Panc1 (cell line): ENCODE data around the gene KMT2E. TPM values are rescaled to one million over a fixed set of nuclear protein-coding genes. Genes with fewer than 3 reads are reported as not detected.

Experiments used
- ATAC-seq: fragments of 200-7000 bp; cut with Tn5 transposase; 2 replicates; pipeline ENCODE4 v1.9.1; 2020; ENCODE audit warnings: mild to moderate bottlenecking, moderate library complexity
- BruUV-seq: library from RNA; stranded (reverse); fragments of 400-500 nt; replicated peaks from 2 replicates; lab custom pipeline; 2021; lab: Mats Ljungman, UMichigan
- CTCF ChIA-PET: fragments of 300-600 bp; sonication (Branson Sonifier 250); formaldehyde crosslinking; loops from one replicate; lab custom pipeline; 2022; ENCODE audit warnings: antibody characterized with exemption; lab: Charles Lee
- POLR2A ChIA-PET: fragments of 300-600 bp; sonication (Branson Sonifier 250); formaldehyde crosslinking; loops from one replicate; lab custom pipeline; 2022; ENCODE audit warnings: antibody characterized with exemption; lab: Charles Lee
- DNase-seq: peaks from one replicate; pipeline ENCODE4 v3.0.0-alpha.2; 2010; ENCODE audit warnings: low read depth, low spot score
- H3K27ac ChIP-seq: 2 replicates; pipeline ENCODE4 v1.5.1; 2011; ENCODE audit warnings: mild to moderate bottlenecking, low read length, inconsistent platforms
- H3K27me3 ChIP-seq: fragments of 200-500 bp; sonication (Bioruptor generic); 2 replicates; pipeline ENCODE4 v1.6.0; 2014; ENCODE audit warnings: low read length, inconsistent platforms; ENCODE audit not compliant: control insufficient read depth, insufficient read depth
- H3K36me3 ChIP-seq: fragments of 200-500 bp; sonication (Bioruptor generic); 2 replicates; pipeline ENCODE4 v1.5.1; 2014; ENCODE audit warnings: inconsistent platforms, mild to moderate bottlenecking, low read length, moderate library complexity; ENCODE audit not compliant: control insufficient read depth, insufficient read depth
- H3K4me1 ChIP-seq: 2 replicates; pipeline ENCODE4 v1.5.1; 2011; ENCODE audit warnings: inconsistent platforms, mild to moderate bottlenecking, low read length, moderate library complexity; ENCODE audit not compliant: control insufficient read depth, insufficient read depth
- H3K4me3 ChIP-seq, 2 experiments: 2 replicates each; pipeline ENCODE4 v1.5.1; 2011 to 2012; ENCODE audit warnings: low read depth in 2 of 2, low read length in 2 of 2, mild to moderate bottlenecking in 2 of 2, inconsistent platforms in 1 of 2, moderate library complexity in 1 of 2
- H3K9me3 ChIP-seq: fragments of 200-500 bp; sonication (Bioruptor generic); 2 replicates; pipeline ENCODE4 v1.5.1; 2014; ENCODE audit warnings: low read depth, mild to moderate bottlenecking, inconsistent platforms, low read length, moderate library complexity; ENCODE audit not compliant: control insufficient read depth, insufficient read depth
- POLR2AphosphoS5 ChIP-seq: IDR thresholded peaks from 2 replicates; pipeline ENCODE4 v1.6.1; 2012; ENCODE audit warnings: mild to moderate bottlenecking, low read depth, low read length, moderate library complexity
- SIN3A ChIP-seq: IDR thresholded peaks from 2 replicates; pipeline ENCODE4 v1.6.1; 2012; ENCODE audit warnings: low read depth, mild to moderate bottlenecking, low read length, moderate library complexity, borderline replicate concordance; ENCODE audit not compliant: insufficient read depth
- TCF7L2 ChIP-seq: IDR thresholded peaks from 2 replicates; pipeline ENCODE4 v1.6.1; 2011; ENCODE audit warnings: mild to moderate bottlenecking, low read depth, low read length, inconsistent platforms
- in situ Hi-C: cut with HindIII; loops from 2 replicates; pipeline ENCODE4 v1.10.0; 2016; ENCODE audit warnings: low sequenced_read_pairs, low pct_unique_long_range_greater_than_20kb
- intact Hi-C: fragments of 100-400 bp; cut with micrococcal nuclease; formaldehyde crosslinking; loops from one replicate; pipeline ENCODE4 v1.10.0; 2022; ENCODE audit not compliant: unreplicated experiment
- total RNA-seq: library from RNA; stranded (reverse); gene quantifications from one replicate; pipeline ENCODE4 v1.2.1, GENCODE V29; 2021; ENCODE audit not compliant: unreplicated experiment
- TF ChIP-seq, protein P1 (sequence below), 2 experiments: IDR thresholded peaks; 2 replicates each; pipeline ENCODE4 v1.6.1; 2011 to 2012; ENCODE audit warnings: low read depth in 2 of 2, control low read depth in 1 of 2, low read length in 1 of 2, mild to moderate bottlenecking in 1 of 2, moderate library complexity in 1 of 2; ENCODE audit not compliant: insufficient read depth in 1 of 2
- TF ChIP-seq, protein P2 (sequence below): fragments of 450-650 bp; IDR thresholded peaks from 2 replicates; pipeline ENCODE4 v1.5.1; 2017; ENCODE audit warnings: mild to moderate bottlenecking

The KMT2E gene
- total RNA-seq, 1 experiment from 2014 or later: 51.4 TPM

DNA sequence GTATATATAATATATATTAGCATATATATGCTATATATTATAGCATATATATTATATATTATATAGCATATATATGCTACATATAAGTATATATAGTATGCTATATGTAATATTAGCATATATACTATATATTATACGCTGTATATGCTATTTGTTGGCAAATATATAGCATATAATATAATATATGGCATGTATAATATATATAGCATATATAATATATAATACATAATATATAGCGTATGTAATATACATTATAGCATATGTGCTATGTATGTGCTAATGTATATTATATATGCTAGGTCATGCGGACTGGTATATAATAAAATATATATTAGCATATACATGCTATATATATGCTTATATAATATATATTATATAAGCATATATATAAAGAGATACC, 72.8 kb downstream of the KMT2E start:
- BruUV-seq: no TSS peak
- no peak for TF ChIP-seq SIN3A
- TF ChIP-seq POLR2AphosphoS5: no peak
- TF ChIP-seq TCF7L2: no peak

DNA sequence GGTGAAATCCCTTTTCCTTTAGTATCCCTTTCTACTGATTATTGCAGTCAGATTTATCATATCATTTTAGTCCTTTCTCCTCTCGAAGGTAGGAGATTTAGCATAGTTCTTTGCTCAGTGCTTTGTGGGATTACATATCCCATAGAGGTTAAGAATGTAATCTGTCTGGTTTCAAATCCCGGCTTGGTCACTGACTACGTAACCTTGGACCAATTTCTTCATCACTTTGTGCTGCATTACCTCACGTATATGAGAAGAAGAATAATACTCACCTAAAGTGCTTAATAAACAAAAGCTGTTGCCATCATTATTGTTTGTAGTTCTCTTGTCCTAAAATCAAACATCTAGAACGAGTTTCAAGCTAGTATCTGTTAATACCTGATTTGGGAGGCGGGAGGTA, 74.0 kb downstream of the KMT2E start:
- H3K4me3 ChIP-seq: no peak overlapping the region
- POLR2A ChIA-PET: no interaction called here
- peaks cover 36% of the 10 kb centered on the region for H3K36me3 ChIP-seq
- H3K27ac ChIP-seq: no peak overlapping the region
- H3K27me3 ChIP-seq: no peaks in the 10 kb centered on the region
- CTCF ChIA-PET: no interaction called here
- intact Hi-C loops (no loop called here), in situ Hi-C loops (no loop called here)
- BruUV-seq: TSS peak; percentile 34
- H3K9me3 ChIP-seq: no peaks in the 10 kb centered on the region
- TF ChIP-seq, protein P1, sequence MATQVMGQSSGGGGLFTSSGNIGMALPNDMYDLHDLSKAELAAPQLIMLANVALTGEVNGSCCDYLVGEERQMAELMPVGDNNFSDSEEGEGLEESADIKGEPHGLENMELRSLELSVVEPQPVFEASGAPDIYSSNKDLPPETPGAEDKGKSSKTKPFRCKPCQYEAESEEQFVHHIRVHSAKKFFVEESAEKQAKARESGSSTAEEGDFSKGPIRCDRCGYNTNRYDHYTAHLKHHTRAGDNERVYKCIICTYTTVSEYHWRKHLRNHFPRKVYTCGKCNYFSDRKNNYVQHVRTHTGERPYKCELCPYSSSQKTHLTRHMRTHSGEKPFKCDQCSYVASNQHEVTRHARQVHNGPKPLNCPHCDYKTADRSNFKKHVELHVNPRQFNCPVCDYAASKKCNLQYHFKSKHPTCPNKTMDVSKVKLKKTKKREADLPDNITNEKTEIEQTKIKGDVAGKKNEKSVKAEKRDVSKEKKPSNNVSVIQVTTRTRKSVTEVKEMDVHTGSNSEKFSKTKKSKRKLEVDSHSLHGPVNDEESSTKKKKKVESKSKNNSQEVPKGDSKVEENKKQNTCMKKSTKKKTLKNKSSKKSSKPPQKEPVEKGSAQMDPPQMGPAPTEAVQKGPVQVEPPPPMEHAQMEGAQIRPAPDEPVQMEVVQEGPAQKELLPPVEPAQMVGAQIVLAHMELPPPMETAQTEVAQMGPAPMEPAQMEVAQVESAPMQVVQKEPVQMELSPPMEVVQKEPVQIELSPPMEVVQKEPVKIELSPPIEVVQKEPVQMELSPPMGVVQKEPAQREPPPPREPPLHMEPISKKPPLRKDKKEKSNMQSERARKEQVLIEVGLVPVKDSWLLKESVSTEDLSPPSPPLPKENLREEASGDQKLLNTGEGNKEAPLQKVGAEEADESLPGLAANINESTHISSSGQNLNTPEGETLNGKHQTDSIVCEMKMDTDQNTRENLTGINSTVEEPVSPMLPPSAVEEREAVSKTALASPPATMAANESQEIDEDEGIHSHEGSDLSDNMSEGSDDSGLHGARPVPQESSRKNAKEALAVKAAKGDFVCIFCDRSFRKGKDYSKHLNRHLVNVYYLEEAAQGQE (IDR thresholded peaks at IDR 0.05; ENCODE audit: insufficient read depth in 1 of 2, low read depth in 2 of 2, low read length in 1 of 2): no peak
- TF ChIP-seq SIN3A (no peak), TCF7L2 (no peak), POLR2AphosphoS5 (no peak)
- TF ChIP-seq, protein P2, sequence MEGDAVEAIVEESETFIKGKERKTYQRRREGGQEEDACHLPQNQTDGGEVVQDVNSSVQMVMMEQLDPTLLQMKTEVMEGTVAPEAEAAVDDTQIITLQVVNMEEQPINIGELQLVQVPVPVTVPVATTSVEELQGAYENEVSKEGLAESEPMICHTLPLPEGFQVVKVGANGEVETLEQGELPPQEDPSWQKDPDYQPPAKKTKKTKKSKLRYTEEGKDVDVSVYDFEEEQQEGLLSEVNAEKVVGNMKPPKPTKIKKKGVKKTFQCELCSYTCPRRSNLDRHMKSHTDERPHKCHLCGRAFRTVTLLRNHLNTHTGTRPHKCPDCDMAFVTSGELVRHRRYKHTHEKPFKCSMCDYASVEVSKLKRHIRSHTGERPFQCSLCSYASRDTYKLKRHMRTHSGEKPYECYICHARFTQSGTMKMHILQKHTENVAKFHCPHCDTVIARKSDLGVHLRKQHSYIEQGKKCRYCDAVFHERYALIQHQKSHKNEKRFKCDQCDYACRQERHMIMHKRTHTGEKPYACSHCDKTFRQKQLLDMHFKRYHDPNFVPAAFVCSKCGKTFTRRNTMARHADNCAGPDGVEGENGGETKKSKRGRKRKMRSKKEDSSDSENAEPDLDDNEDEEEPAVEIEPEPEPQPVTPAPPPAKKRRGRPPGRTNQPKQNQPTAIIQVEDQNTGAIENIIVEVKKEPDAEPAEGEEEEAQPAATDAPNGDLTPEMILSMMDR: no peak
- no peak for ATAC-seq
- no peaks in the 10 kb centered on the region for H3K4me1 ChIP-seq
- DNase-seq: no peak

More for the DNA sequence above, 72.8 kb downstream of the KMT2E start:
- ChIA-PET POLR2A (interaction anchor here (0.5 to 0.7 kb wide), 2 partner anchors 32 to 83 kb away, joined by 3 to 9 read pairs; no protein-coding TSS in a partner anchor), CTCF (no interaction called here)
- intact Hi-C loops (no loop called here), in situ Hi-C loops (no loop called here)
- Histone ChIP-seq H3K36me3 (peaks cover 40% of the 10 kb centered on the region), H3K4me3 (no peak overlapping the region), H3K27ac (no peak overlapping the region), H3K9me3 (no peaks in the 10 kb centered on the region), H3K27me3 (no peaks in the 10 kb centered on the region), H3K4me1 (no peaks in the 10 kb centered on the region)
- no peak for ATAC-seq
- no peak for DNase-seq

DNA sequence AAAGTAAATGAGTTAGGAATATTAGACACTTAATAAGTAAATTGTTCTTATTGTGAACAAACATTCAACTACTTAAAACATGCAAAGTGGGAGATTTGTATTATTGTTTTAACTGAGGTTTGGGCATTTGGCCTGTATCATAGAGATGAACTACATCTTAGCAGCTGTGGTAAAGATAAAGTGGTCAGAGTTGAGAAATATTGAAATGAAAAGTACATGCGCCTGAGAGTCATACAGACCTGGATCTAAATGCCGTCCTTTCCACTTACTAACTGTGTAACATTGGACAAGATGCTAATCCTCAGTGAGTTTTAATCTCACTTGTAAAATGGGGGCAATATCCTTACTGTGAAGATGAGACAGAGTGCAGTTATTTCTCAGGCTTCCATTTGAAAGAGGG, 74.5 kb downstream of the KMT2E start:
- no peaks in the 10 kb centered on the region for H3K4me1 ChIP-seq
- no peak overlapping the region for H3K4me3 ChIP-seq
- no peak overlapping the region for H3K27ac ChIP-seq
- in situ Hi-C loops: no loop called here
- BruUV-seq: no TSS peak
- no peak for ATAC-seq
- intact Hi-C loops: no loop called here
- TF ChIP-seq, protein P1 (IDR thresholded peaks at IDR 0.05; ENCODE audit: insufficient read depth in 1 of 2, low read depth in 2 of 2, low read length in 1 of 2): no peak
- TF ChIP-seq, protein P2: no peak
- TF ChIP-seq POLR2AphosphoS5 (no peak), SIN3A (no peak), TCF7L2 (no peak)
- CTCF ChIA-PET: no interaction called here
- H3K36me3 ChIP-seq: peaks cover 33% of the 10 kb centered on the region
- no peaks in the 10 kb centered on the region for H3K27me3 ChIP-seq
- POLR2A ChIA-PET: no interaction called here
- no peaks in the 10 kb centered on the region for H3K9me3 ChIP-seq
- DNase-seq: no peak
